GM18909 (cell line): ENCODE results near the gene SARM1.
"Not testable (repeated sequence)": the region's sequence is repeated elsewhere in the genome, so short reads cannot be mapped to it uniquely, and the experiment has no call there.

Experiments
- ATAC-seq: cut with Tn5 transposase; IDR thresholded peaks from one replicate; pipeline ENCODE4 v1.9.1; 2021; ENCODE audit warnings: mild to moderate bottlenecking; ENCODE audit not compliant: unreplicated experiment, poor library complexity

Gene SARM1

GRCh38 chr17:28371245-28372202 lies at the start of gene SARM1:
TSS of gene SARM1 (plus strand) at chr17:28371694. CDS start at chr17:28372033, 339 bp downstream.
- peak; percentile 81 for ATAC-seq

- ATAC-seq, result no peak
These were observed 47.2 kb upstream of the SARM1 start for GRCh38 chr17:28324267-28324745.

- no peak for ATAC-seq
These were observed 46.7 kb upstream of the SARM1 start for GRCh38 chr17:28324781-28325180.

- no peak for ATAC-seq
These were observed 46.3 kb upstream of the SARM1 start for GRCh38 chr17:28325211-28325610.

GRCh38 chr17:28326114-28326513 lies 45.4 kb upstream of the SARM1 start:
- ATAC-seq, result no peak

- ATAC-seq, result no peak
These were observed 44.4 kb upstream of the SARM1 start for GRCh38 chr17:28327031-28327607.

GRCh38 chr17:28327709-28328108 lies 43.8 kb upstream of the SARM1 start:
- no peak for ATAC-seq

GRCh38 chr17:28328325-28328724 lies 43.2 kb upstream of the SARM1 start:
- no peak for ATAC-seq

- ATAC-seq, result no peak
These were observed 40.8 kb upstream of the SARM1 start for GRCh38 chr17:28330671-28331070.

GRCh38 chr17:28331891-28332420 lies 39.5 kb upstream of the SARM1 start:
- no peak for ATAC-seq

- ATAC-seq, result no peak
These were observed 38.3 kb upstream of the SARM1 start for GRCh38 chr17:28333083-28333746.

GRCh38 chr17:28334171-28334570 lies 37.3 kb upstream of the SARM1 start:
- no peak for ATAC-seq

GRCh38 chr17:28334666-28335200 lies 36.8 kb upstream of the SARM1 start:
- no peak for ATAC-seq

GRCh38 chr17:28335201-28335958 lies 36.1 kb upstream of the SARM1 start, which contains the start of the genes IFT20 and TNFAIP1:
TSS of gene IFT20 (minus strand) at chr17:28335472. CDS start at chr17:28331985, 3,487 bp downstream.
TSS of gene TNFAIP1 (plus strand) at chr17:28335761. CDS start at chr17:28339522, 3,761 bp downstream.
- peak; percentile 97 for ATAC-seq

GRCh38 chr17:28335959-28336871 lies 35.3 kb upstream of the SARM1 start:
- no peak for ATAC-seq

GRCh38 chr17:28338056-28338768 lies 33.3 kb upstream of the SARM1 start:
- no peak for ATAC-seq

GRCh38 chr17:28338769-28339212 lies 32.7 kb upstream of the SARM1 start:
- not testable (repeated sequence) for ATAC-seq

GRCh38 chr17:28339431-28339830 lies 32.1 kb upstream of the SARM1 start:
- no peak for ATAC-seq
